Kasumi-1 (cell line): ENCODE results near the gene FAM81A.

ENCODE experiments used
- DNase-seq, 2 experiments: peaks; one replicate each; lab custom pipeline; 2025; lab: John Stamatoyannopoulos, UW

Gene FAM81A

GRCh38 chr15:59543721-59544547, 105.9 kb downstream of the FAM81A start:
- DNase-seq = no peak

- no peak for DNase-seq
Measured at GRCh38 chr15:59545573-59545972, 107.6 kb downstream of the FAM81A start.

- DNase-seq = no peak
Measured at GRCh38 chr15:59548501-59549226, 110.7 kb downstream of the FAM81A start.

- no peak for DNase-seq
Measured at GRCh38 chr15:59549301-59550185, 111.6 kb downstream of the FAM81A start.

GRCh38 chr15:59550530-59550929, 112.5 kb downstream of the FAM81A start:
- DNase-seq = no peak

GRCh38 chr15:59550956-59551355, 113.0 kb downstream of the FAM81A start:
- no peak for DNase-seq

GRCh38 chr15:59553879-59554735, 116.1 kb downstream of the FAM81A start:
- no peak for DNase-seq

- DNase-seq = no peak
Measured at GRCh38 chr15:59555696-59556095, 117.7 kb downstream of the FAM81A start.

- no peak for DNase-seq
Measured at GRCh38 chr15:59556380-59556779, 118.4 kb downstream of the FAM81A start.

- DNase-seq = peak; percentile 38 to 51
Measured at GRCh38 chr15:59557581-59557980, 119.6 kb downstream of the FAM81A start.

GRCh38 chr15:59558851-59559250, 120.9 kb downstream of the FAM81A start:
- no peak for DNase-seq

GRCh38 chr15:59561547-59561946, 123.6 kb downstream of the FAM81A start:
- no peak for DNase-seq

- no peak for DNase-seq
Measured at GRCh38 chr15:59562448-59563186, 124.6 kb downstream of the FAM81A start.

GRCh38 chr15:59565299-59565698, 127.3 kb downstream of the FAM81A start:
- DNase-seq = no peak

GRCh38 chr15:59567324-59567723, 129.3 kb downstream of the FAM81A start:
- no peak for DNase-seq

GRCh38 chr15:59569477-59569876, 131.5 kb downstream of the FAM81A start:
- no peak for DNase-seq

- DNase-seq = no peak
Measured at GRCh38 chr15:59570315-59570714, 132.3 kb downstream of the FAM81A start.

- DNase-seq = no peak
Measured at GRCh38 chr15:59571606-59572005, 133.6 kb downstream of the FAM81A start.
